Gastroesophageal sphincter (tissue), 4 donors: ENCODE measurements around the gene GSK3A. TPM values are rescaled to one million over a fixed set of nuclear protein-coding genes. Genes with fewer than 3 reads are reported as not detected.

Experiments used
- ATAC-seq: fragments of 150-250 bp; one replicate; pipeline ENCODE4 v1.9.1; 2016; ENCODE audit warnings: mild to moderate bottlenecking, moderate library complexity
- H3K27ac ChIP-seq, 4 donors: fragments of 200-600 bp; sonication (generic) in 3 of 4; 1 replicate in 3 of 4; 2 replicates in 1 of 4; pipeline ENCODE4 v1.5.1; 2016 to 2019
- H3K27me3 ChIP-seq: fragments of 200-600 bp; sonication (generic); one replicate; pipeline ENCODE4 v1.5.1; 2019
- H3K36me3 ChIP-seq, 2 donors: fragments of 200-600 bp; sonication (generic); one replicate each; pipeline ENCODE4 v1.5.1; 2019; ENCODE audit warnings: control low read depth in 1 of 2
- H3K4me1 ChIP-seq, 3 donors: fragments of 200-600 bp; sonication (generic); 1 replicate in 2 of 3; 2 replicates in 1 of 3; pipeline ENCODE4 v1.5.1; 2016 to 2019; ENCODE audit warnings: control low read depth in 2 of 3
- H3K4me3 ChIP-seq, 2 donors: fragments of 200-600 bp; sonication (generic); one replicate each; pipeline ENCODE4 v1.5.1; 2019; ENCODE audit warnings: mild to moderate bottlenecking in 1 of 2, moderate library complexity in 1 of 2
- H3K9me3 ChIP-seq, 3 donors: fragments of 200-600 bp; sonication (generic); one replicate each; pipeline ENCODE4 v1.5.1; 2017 to 2019; ENCODE audit warnings: control low read depth in 2 of 3
- EP300 ChIP-seq: sonication (generic); formaldehyde crosslinking; IDR thresholded peaks from one replicate; pipeline ENCODE4 v1.6.1; 2017; ENCODE audit warnings: antibody characterized with exemption, mild to moderate bottlenecking
- POLR2A ChIP-seq, 2 donors: fragments of 450-650 bp; IDR thresholded peaks; one replicate each; pipeline ENCODE4 v1.6.1; 2017; ENCODE audit warnings: antibody characterized with exemption in 2 of 2, mild to moderate bottlenecking in 2 of 2, moderate library complexity in 1 of 2
- POLR2AphosphoS5 ChIP-seq: sonication (generic); formaldehyde crosslinking; IDR thresholded peaks from one replicate; pipeline ENCODE4 v1.6.1; 2017; ENCODE audit warnings: antibody characterized with exemption
- WGBS, 2 donors: methylation state at CpG; one replicate each; pipeline ENCODE4 v1.1.5; 2018; ENCODE audit warnings: low coverage in 1 of 2; 5-methylcytosine and 5-hydroxymethylcytosine counted together
- total RNA-seq, 4 donors: library from RNA; depleted of rRNA; stranded (reverse); fragments of >200 nt; gene quantifications; one replicate each; pipeline ENCODE4 v1.1.0, GENCODE V29; 2016
- TF ChIP-seq, protein P1 (sequence below), 4 experiments: fragments of 200-600 bp in 2 of 4; fragments of 450-650 bp in 2 of 4; sonication (generic) in 1 of 4; IDR thresholded peaks; one replicate each; pipeline ENCODE4 v1.5.1; 2017 to 2019; ENCODE audit warnings: antibody characterized with exemption in 4 of 4, mild to moderate bottlenecking in 2 of 4, moderate library complexity in 2 of 4

The GSK3A gene
- total RNA-seq, 4 donors from 2014 or later, result 30.8 to 51.0 (median 35.1) TPM

DNA sequence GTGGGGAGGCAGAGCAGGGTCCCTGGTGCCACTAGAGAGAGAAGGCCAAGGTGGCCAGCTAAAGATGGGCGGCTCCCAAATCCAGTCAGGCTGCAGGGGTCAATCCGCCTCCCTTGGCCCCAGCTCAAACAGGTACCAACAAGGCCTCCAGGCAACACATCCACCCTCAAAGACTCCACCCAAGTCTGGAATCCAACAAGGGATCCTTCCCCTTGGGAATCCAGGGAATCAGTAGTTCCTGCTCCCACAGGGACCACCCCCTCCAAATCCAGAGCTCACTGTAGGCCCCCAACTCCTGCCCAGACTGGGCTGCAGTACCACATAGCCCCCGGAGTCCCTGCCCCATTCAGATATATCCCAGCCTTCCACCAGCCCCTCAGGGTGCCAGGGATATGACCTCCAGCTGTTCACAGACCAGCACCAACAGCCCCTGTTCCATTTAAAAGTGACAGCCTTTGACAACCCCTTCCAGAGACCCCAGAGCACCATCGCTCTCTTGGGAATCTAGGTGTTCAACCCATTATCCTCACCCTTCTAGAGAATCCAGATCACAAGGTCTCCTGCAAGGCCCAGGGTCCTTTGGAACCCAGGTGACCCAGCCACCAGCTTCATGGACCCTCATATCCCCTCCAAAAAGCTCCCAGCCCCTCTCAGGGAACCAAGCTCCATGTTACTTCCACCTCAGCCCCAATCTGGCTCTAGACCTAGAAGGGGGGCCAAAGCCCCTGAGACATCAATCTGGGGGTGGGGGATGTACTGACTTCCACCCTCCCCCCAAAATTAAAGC is 9.4 kb upstream of the GSK3A start:
- TF ChIP-seq, protein P1, sequence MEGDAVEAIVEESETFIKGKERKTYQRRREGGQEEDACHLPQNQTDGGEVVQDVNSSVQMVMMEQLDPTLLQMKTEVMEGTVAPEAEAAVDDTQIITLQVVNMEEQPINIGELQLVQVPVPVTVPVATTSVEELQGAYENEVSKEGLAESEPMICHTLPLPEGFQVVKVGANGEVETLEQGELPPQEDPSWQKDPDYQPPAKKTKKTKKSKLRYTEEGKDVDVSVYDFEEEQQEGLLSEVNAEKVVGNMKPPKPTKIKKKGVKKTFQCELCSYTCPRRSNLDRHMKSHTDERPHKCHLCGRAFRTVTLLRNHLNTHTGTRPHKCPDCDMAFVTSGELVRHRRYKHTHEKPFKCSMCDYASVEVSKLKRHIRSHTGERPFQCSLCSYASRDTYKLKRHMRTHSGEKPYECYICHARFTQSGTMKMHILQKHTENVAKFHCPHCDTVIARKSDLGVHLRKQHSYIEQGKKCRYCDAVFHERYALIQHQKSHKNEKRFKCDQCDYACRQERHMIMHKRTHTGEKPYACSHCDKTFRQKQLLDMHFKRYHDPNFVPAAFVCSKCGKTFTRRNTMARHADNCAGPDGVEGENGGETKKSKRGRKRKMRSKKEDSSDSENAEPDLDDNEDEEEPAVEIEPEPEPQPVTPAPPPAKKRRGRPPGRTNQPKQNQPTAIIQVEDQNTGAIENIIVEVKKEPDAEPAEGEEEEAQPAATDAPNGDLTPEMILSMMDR (IDR thresholded peaks at IDR 0.05), result no peak
- no peak for TF ChIP-seq POLR2A (IDR thresholded peaks at IDR 0.05)
- TF ChIP-seq EP300, result no peak
- no peak for TF ChIP-seq POLR2AphosphoS5
- Histone ChIP-seq H3K27ac (peak overlapping the region; percentile 95 to 98 (median 98)), H3K4me3 (peak overlapping the region in 1 of 2 donors; percentile 72), H3K27me3 (no peaks in the 10 kb centered on the region), H3K36me3 (peaks cover 0 to 26% of the 10 kb centered on the region in 2 donors), H3K4me1 (peaks cover 0 to 82% (median 44%) of the 10 kb centered on the region in 3 donors), H3K9me3 (no peaks in the 10 kb centered on the region)
- WGBS, 2 donors, result 43% methylated on average over 1 of the region's 4 CpGs; no CpG with 5 or more reads in 1 of the 2 donors
- ATAC-seq, result no peak

DNA sequence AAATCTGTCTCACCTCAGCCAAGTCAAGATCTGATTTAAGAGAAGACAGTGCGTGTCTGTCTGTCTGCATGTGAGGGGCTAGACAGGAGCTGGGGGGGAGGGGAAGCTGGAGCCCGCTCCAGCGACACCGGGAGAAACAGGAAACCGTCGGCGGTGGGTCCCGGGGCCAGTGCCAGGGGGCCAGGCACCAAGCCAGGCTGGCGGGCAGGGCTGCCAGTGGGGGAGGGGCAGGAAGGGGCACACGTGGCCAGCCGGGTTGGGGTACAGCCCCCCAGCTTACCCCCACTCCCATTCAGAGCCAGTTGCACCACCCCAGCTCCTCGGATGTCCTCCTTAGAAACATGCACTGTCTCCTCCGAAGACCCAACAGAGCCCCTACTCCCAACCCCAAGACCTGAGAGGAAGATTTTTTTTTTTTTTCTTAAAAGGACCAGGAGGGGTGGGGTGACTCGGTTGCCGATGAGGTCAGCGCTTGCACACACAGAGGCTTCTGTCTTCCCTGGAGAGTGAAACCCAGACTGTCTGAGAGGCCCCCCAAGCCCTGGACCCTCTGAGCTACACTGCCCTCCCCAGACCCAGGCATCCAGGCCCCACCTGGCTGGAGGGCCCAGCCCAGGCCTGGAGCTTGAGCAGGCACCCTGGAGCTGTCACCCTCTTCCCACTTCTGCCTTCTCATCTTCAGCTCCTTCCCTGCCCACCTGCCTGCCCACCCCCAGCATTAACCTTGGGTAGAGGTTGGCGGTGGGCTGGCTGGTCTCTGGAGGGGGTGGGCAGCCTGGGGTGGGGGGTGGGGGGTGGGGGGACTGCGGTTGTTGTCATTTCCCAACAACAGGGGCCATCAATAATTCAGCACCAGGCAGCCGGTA is 8.5 kb upstream of the GSK3A start:
- Histone ChIP-seq H3K27ac (peak overlapping the region; percentile 3 to 98 (median 96)), H3K27me3 (no peaks in the 10 kb centered on the region), H3K4me3 (peak overlapping the region in 1 of 2 donors; percentile 72), H3K36me3 (peaks cover 0 to 26% of the 10 kb centered on the region in 2 donors), H3K4me1 (peaks cover 0 to 82% (median 45%) of the 10 kb centered on the region in 3 donors), H3K9me3 (no peaks in the 10 kb centered on the region)
- no peak for TF ChIP-seq EP300
- no peak for TF ChIP-seq POLR2AphosphoS5
- no peak for TF ChIP-seq POLR2A (IDR thresholded peaks at IDR 0.05)
- TF ChIP-seq, protein P1 (IDR thresholded peaks at IDR 0.05), result no peak
- WGBS, 2 donors, result 0 to 5% methylated on average over 7 to 10 of the region's 19 CpGs
- no peak for ATAC-seq

DNA sequence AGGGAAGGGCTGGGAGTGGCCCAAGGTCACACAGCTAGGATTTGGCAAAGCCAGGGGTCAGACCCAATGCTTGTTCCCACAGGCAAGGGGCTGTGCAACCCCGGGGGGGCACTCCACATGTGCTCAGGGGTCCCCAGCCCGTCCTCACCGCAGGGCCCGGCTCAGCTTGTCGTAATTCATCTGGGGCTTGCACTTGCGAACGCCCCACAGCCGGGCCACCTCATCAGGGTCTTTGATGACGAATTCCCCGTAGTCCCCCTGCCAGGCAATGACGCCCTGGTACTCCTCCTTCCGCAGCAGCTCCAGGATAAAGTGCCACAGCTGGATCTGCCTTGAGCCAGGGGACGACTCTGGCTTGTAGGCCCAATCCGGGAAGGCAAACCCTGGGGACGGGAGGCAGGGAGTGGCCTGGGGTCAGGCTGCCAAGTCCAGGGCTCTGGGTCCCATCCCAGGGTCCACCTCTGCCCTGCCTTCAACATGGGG is 7.8 kb upstream of the GSK3A start:
- no peaks in the 10 kb centered on the region for H3K27me3 ChIP-seq
- no CpG with 5 or more reads among the region's 15 CpGs for WGBS, 2 donors
- peaks cover 0 to 26% of the 10 kb centered on the region in 2 donors for H3K36me3 ChIP-seq
- H3K4me1 ChIP-seq, result peaks cover 0 to 82% (median 52%) of the 10 kb centered on the region in 3 donors
- H3K27ac ChIP-seq, result peak overlapping the region; percentile 3 to 98 (median 96)
- H3K4me3 ChIP-seq, result peak overlapping the region in 1 of 2 donors; percentile 72
- ATAC-seq, result no peak
- no peaks in the 10 kb centered on the region for H3K9me3 ChIP-seq
- TF ChIP-seq POLR2A (IDR thresholded peaks at IDR 0.05), result no peak
- TF ChIP-seq POLR2AphosphoS5, result no peak
- TF ChIP-seq EP300, result no peak
- TF ChIP-seq, protein P1 (IDR thresholded peaks at IDR 0.05), result no peak

DNA sequence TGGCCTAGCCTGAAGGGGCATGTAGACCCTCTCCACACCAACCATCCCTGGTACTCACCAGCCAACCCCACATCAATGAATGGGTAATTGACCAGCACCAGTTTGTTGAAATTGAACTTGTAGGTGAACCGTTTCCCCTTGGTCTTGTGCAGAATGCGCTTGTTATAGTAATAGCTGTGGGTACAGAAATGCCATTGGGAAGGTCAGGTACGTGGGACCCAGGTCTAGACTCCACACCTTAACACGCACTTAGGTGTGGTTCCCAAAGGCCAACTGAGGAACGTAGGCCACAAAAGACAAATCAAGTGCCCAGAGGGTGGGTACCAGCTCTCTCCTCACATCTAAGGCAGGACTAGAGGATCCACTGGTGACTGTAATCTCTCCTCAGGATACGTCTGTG is 7.4 kb upstream of the GSK3A start:
- ATAC-seq, result no peak
- H3K4me1 ChIP-seq, result peaks cover 0 to 84% (median 55%) of the 10 kb centered on the region in 3 donors
- H3K9me3 ChIP-seq, result no peaks in the 10 kb centered on the region
- TF ChIP-seq POLR2A (IDR thresholded peaks at IDR 0.05), result no peak
- TF ChIP-seq POLR2AphosphoS5, result no peak
- TF ChIP-seq, protein P1 (IDR thresholded peaks at IDR 0.05), result no peak
- no peak for TF ChIP-seq EP300
- no peaks in the 10 kb centered on the region for H3K27me3 ChIP-seq
- peaks cover 0 to 26% of the 10 kb centered on the region in 2 donors for H3K36me3 ChIP-seq
- 33 to 82% methylated on average over 1 to 3 of the region's 6 CpGs for WGBS, 2 donors
- peak overlapping the region in 3 of 4 donors; percentile 95 to 98 (median 98) for H3K27ac ChIP-seq
- no peak overlapping the region for H3K4me3 ChIP-seq
